ENCODE measurements around the gene CPE. TPM values are rescaled to one million over a fixed set of nuclear protein-coding genes. Genes with fewer than 3 reads are reported as not detected.
A peak's percentile ranks its signal among the peaks of the same experiment; 100 is the strongest.

CPE gene
- total and polyA plus RNA-seq, 10 of the 15 experiments (the other 5 are each of a cell fraction or from before 2014, with no cell fraction given): 0.05 to 0.14 TPM; not detected in 8

- ChIA-PET POLR2A (no interaction called here), SMC1A (ENCODE audit: uncharacterized antibody, unreplicated experiment) (interaction anchor here (0.7 to 1.6 kb wide), 11 partner anchors 13 to 626 kb away, joined by 3 to 7 read pairs (median 4); no protein-coding TSS in a partner anchor), CTCF (interaction anchor here (0.7 to 1.5 kb wide), 19 partner anchors 12 to 621 kb away, joined by 3 to 20 read pairs (median 4); no protein-coding TSS in a partner anchor), RAD21 (ENCODE audit: unreplicated experiment) (interaction anchor here (0.6 to 1.5 kb wide), 11 partner anchors 10 to 1754 kb away, joined by 3 to 20 read pairs (median 4); no protein-coding TSS in a partner anchor)
- Histone ChIP-seq H3K9ac (ENCODE audit: control insufficient read depth, insufficient read depth, low read length) (no peak overlapping the region), H3K27me3 (replicated peaks in 1 of 2; ENCODE audit: control insufficient read depth in 2 of 2, insufficient read depth in 2 of 2, low read length in 1 of 2) (no peaks in the 10 kb centered on the region; a peak in 1 of 4 replicates), H3K9me3 (replicated peaks; ENCODE audit: control insufficient read depth, insufficient read depth, low read length) (no peaks in the 10 kb centered on the region), H3K79me2 (ENCODE audit: control insufficient read depth, insufficient read depth, low read length) (no peaks in the 10 kb centered on the region), H4K20me1 (ENCODE audit: control insufficient read depth, insufficient read depth) (no peaks in the 10 kb centered on the region), H3K4me3 (no peak overlapping the region), H3K27ac (ENCODE audit: control insufficient read depth, insufficient read depth) (no peak overlapping the region), H3K4me2 (ENCODE audit: control insufficient read depth, insufficient read depth) (no peak overlapping the region), H2AFZ (ENCODE audit: control insufficient read depth, low read depth, low read length) (no peak overlapping the region), H3K4me1 (ENCODE audit: control insufficient read depth, insufficient read depth, low read length) (no peaks in the 10 kb centered on the region), H3K36me3 (ENCODE audit: control insufficient read depth in 2 of 2, insufficient read depth in 2 of 2, low read length in 1 of 2) (no peaks in the 10 kb centered on the region)
- 62% methylated on average over 6 of the region's 6 CpGs for WGBS (ENCODE audit: insufficient coverage, insufficient replicate concordance, low lambda C conversion rate, missing lambda C conversion rate)
- ATAC-seq (peak; percentile 79), DNase-seq (ENCODE audit: low read depth, low spot score) (no peak), FAIRE-seq (peak; percentile 88)
- intact Hi-C loops (cut with micrococcal nuclease; ENCODE audit: unreplicated experiment) (loop anchor here (1.0 to 5.0 kb wide), 2 partner anchors 165 to 555 kb away; no protein-coding TSS in a partner anchor), in situ Hi-C loops (cut with MboI) (loop anchor here (5.0 to 25.0 kb wide), 2 partner anchors 555 to 1050 kb away; no protein-coding TSS in a partner anchor)
- no TSS peak for BruUV-seq (replicated peaks)
- TF ChIP-seq CTCF (IDR thresholded peaks at IDR 0.05 in 2 of 3, conservative IDR thresholded peaks at IDR 0.05 in 1 of 3; ENCODE audit: control insufficient read depth in 2 of 3, extremely low read depth in 1 of 3, insufficient read depth in 1 of 3, low read depth in 3 of 3, low read length in 3 of 3) (peak; percentile 45 to 67 (median 54); a peak in 5 of 6 replicates), RELA (IDR thresholded peaks at IDR 0.05; ENCODE audit: borderline replicate concordance, partially characterized antibody) (no peak), RAD21 (IDR thresholded peaks at IDR 0.05; ENCODE audit: insufficient read depth, low read depth, low read length) (peak; percentile 69), SMC3 (IDR thresholded peaks at IDR 0.05; ENCODE audit: borderline replicate concordance, low read length) (peak; percentile 71; the same call in 1 of the 2 replicates)
Observed at GRCh38 chr4:165537028-165537648, 158.3 kb downstream of the CPE start.

All from GM12878 (cell line).